Breast epithelium (tissue), 4 donors: Measurements from ENCODE around the gene C22orf42. TPM values are rescaled to one million over a fixed set of nuclear protein-coding genes. Genes with fewer than 3 reads are reported as not detected.
A peak's percentile ranks its signal among the peaks of the same experiment; 100 is the strongest.
"Not testable (repeated sequence)": the region's sequence is repeated elsewhere in the genome, so short reads cannot be mapped to it uniquely, and the experiment has no call there.

Experiments
- DNase-seq, 2 donors: peaks; one replicate each; pipeline ENCODE4 v3.0.0-alpha.2; 2019; ENCODE audit warnings: low spot score in 2 of 2
- H3K27ac ChIP-seq, 2 donors: fragments of 200-600 bp; sonication (generic) in 1 of 2; one replicate each; pipeline ENCODE4 v1.5.1; 2016 to 2019; ENCODE audit warnings: mild to moderate bottlenecking in 1 of 2
- H3K27me3 ChIP-seq, 2 donors: fragments of 200-600 bp; sonication (generic) in 1 of 2; one replicate each; pipeline versions ENCODE4 v1.5.1 to v1.6.0; 2017 to 2019; ENCODE audit warnings: control low read depth in 1 of 2, mild to moderate bottlenecking in 1 of 2
- H3K36me3 ChIP-seq: fragments of 200-600 bp; one replicate; pipeline ENCODE4 v1.5.1; 2019
- H3K4me1 ChIP-seq, 2 donors: fragments of 200-600 bp; sonication (generic); one replicate each; pipeline ENCODE4 v1.5.1; 2016 to 2019; ENCODE audit warnings: control low read depth in 1 of 2
- H3K4me3 ChIP-seq, 3 donors: fragments of 200-600 bp; sonication (generic); 1 replicate in 2 of 3; 2 replicates in 1 of 3; pipeline ENCODE4 v1.5.1; 2016 to 2019; ENCODE audit warnings: mild to moderate bottlenecking in 3 of 3, moderate library complexity in 2 of 3
- H3K9me3 ChIP-seq, 2 donors: fragments of 200-600 bp; sonication (generic) in 1 of 2; one replicate each; pipeline ENCODE4 v1.5.1; 2016 to 2019; ENCODE audit warnings: control low read depth in 1 of 2
- CTCF ChIP-seq, 3 donors: fragments of 450-650 bp; IDR thresholded peaks; one replicate each; pipeline ENCODE4 v1.5.1; 2016 to 2017; ENCODE audit warnings: antibody characterized with exemption in 3 of 3, mild to moderate bottlenecking in 3 of 3, moderate library complexity in 3 of 3
- POLR2A ChIP-seq: fragments of 450-650 bp; IDR thresholded peaks from one replicate; pipeline ENCODE4 v1.6.1; 2016; ENCODE audit warnings: antibody characterized with exemption, mild to moderate bottlenecking, moderate library complexity
- POLR2AphosphoS5 ChIP-seq, 3 donors: sonication (generic); formaldehyde crosslinking; IDR thresholded peaks; one replicate each; pipeline ENCODE4 v1.6.1; 2017; ENCODE audit warnings: antibody characterized with exemption in 3 of 3
- intact Hi-C: fragments of 100-400 bp; cut with DNase I; formaldehyde crosslinking; loops from one replicate; pipeline ENCODE4 v1.15.1; 2023; ENCODE audit warnings: low total_unique reads
- total RNA-seq, 3 donors: library from RNA; depleted of rRNA; stranded (reverse); fragments of >200 nt; gene quantifications; one replicate each; pipeline ENCODE4 v1.1.0, GENCODE V29; 2016

Gene C22orf42
- total RNA-seq, 3 donors from 2014 or later, result not detected

GRCh38 chr22:32202539-32203180 is 43.6 kb upstream of the C22orf42 start:
- H3K36me3 ChIP-seq, result no peaks in the 10 kb centered on the region
- intact Hi-C loops, result no loop called here
- no peak for TF ChIP-seq POLR2AphosphoS5 (IDR thresholded peaks at IDR 0.05)
- peak in 2 of 3 donors; percentile 18 to 50 for TF ChIP-seq CTCF (IDR thresholded peaks at IDR 0.05)
- no peak for TF ChIP-seq POLR2A
- no peaks in the 10 kb centered on the region for H3K9me3 ChIP-seq
- no peak overlapping the region for H3K27ac ChIP-seq
- no peak for DNase-seq
- H3K27me3 ChIP-seq, result peaks cover 0 to 39% of the 10 kb centered on the region in 2 donors
- H3K4me1 ChIP-seq, result peaks cover 0 to 2% of the 10 kb centered on the region in 2 donors
- H3K4me3 ChIP-seq, result peak overlapping the region in 2 of 3 donors; percentile 23 to 54

- peaks cover 0 to 2% of the 10 kb centered on the region in 2 donors for H3K4me1 ChIP-seq
- H3K27ac ChIP-seq, result no peak overlapping the region
- TF ChIP-seq POLR2A (no peak), POLR2AphosphoS5 (IDR thresholded peaks at IDR 0.05) (no peak), CTCF (IDR thresholded peaks at IDR 0.05) (no peak)
- no peaks in the 10 kb centered on the region for H3K36me3 ChIP-seq
- peaks cover 0 to 39% of the 10 kb centered on the region in 2 donors for H3K27me3 ChIP-seq
- no peak for DNase-seq
- intact Hi-C loops, result no loop called here
- no peak overlapping the region for H3K4me3 ChIP-seq
- no peaks in the 10 kb centered on the region for H3K9me3 ChIP-seq
Observed at GRCh38 chr22:32202161-32202538, 43.0 kb upstream of the C22orf42 start.

DNA sequence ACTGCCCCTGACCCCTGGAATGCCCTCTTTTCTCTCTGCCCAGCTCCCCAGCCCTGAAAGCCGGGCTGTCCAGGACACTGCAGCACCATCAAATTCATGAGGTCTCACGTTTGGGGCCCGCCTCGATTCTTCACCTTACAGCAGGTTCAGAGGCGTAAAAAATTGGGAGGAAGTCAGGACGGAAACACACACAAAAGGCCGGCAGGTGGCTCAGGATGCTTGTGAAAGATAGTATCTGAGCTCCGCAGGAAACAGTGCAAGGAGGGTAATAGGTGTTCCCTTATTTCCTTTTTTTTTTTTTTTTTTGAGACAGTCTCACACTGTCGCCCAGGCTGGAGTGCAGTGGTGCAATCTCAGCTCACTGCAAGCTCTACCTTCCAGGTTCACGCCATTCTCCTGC is 41.6 kb upstream of the C22orf42 start:
- Histone ChIP-seq H3K4me3 (no peak overlapping the region), H3K4me1 (peaks cover 0 to 2% of the 10 kb centered on the region in 2 donors), H3K27me3 (peaks cover 0 to 39% of the 10 kb centered on the region in 2 donors), H3K27ac (no peak overlapping the region), H3K36me3 (no peaks in the 10 kb centered on the region), H3K9me3 (no peaks in the 10 kb centered on the region)
- DNase-seq, result no peak
- TF ChIP-seq POLR2AphosphoS5 (IDR thresholded peaks at IDR 0.05) (no peak), POLR2A (no peak), CTCF (IDR thresholded peaks at IDR 0.05) (no peak)
- intact Hi-C loops, result no loop called here

DNA sequence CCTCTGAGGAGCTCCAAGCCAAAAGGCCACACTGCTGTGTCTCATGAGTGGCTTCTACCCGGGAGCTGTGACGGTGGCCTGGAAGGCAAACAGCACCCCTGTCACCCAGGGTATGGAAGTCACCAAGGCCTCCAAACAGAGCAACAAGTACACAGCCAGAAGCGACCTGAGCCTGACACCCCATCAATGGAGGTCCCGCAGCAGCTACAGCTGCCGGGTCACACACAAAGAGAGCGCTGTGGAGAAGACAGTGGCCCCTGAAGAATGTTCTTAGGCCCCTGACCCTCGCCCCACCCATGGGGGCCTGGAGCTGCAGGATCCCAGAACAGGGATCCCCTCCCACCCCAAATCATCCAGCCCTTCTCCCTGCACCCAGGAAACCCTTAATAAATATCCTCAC is 40.9 kb upstream of the C22orf42 start:
- Histone ChIP-seq H3K4me1 (peaks cover 0 to 2% of the 10 kb centered on the region in 2 donors), H3K9me3 (no peaks in the 10 kb centered on the region), H3K27ac (no peak overlapping the region), H3K27me3 (peaks cover 0 to 32% of the 10 kb centered on the region in 2 donors), H3K36me3 (no peaks in the 10 kb centered on the region), H3K4me3 (no peak overlapping the region)
- DNase-seq, result no peak
- intact Hi-C loops, result no loop called here
- TF ChIP-seq CTCF (IDR thresholded peaks at IDR 0.05) (no peak), POLR2AphosphoS5 (IDR thresholded peaks at IDR 0.05) (no peak), POLR2A (no peak)

- Histone ChIP-seq H3K4me3 (no peak overlapping the region), H3K27me3 (peaks cover 0 to 26% of the 10 kb centered on the region in 2 donors), H3K9me3 (no peaks in the 10 kb centered on the region), H3K4me1 (peaks cover 0 to 2% of the 10 kb centered on the region in 2 donors), H3K27ac (no peak overlapping the region), H3K36me3 (no peaks in the 10 kb centered on the region)
- TF ChIP-seq POLR2AphosphoS5 (IDR thresholded peaks at IDR 0.05), result no peak
- no peak for TF ChIP-seq CTCF (IDR thresholded peaks at IDR 0.05)
- intact Hi-C loops, result no loop called here
- DNase-seq, result no peak
Observed at GRCh38 chr22:32199341-32199740, 40.2 kb upstream of the C22orf42 start.

- H3K9me3 ChIP-seq, intact Hi-C loops, H3K36me3 ChIP-seq, H3K4me3 ChIP-seq, H3K4me1 ChIP-seq, H3K27ac ChIP-seq, DNase-seq, H3K27me3 ChIP-seq: not testable (repeated sequence)
Observed at GRCh38 chr22:32197553-32198226, 38.6 kb upstream of the C22orf42 start.

GRCh38 chr22:32195900-32196299 is 36.8 kb upstream of the C22orf42 start:
- H3K4me1 ChIP-seq, H3K4me3 ChIP-seq, intact Hi-C loops, H3K9me3 ChIP-seq, H3K27me3 ChIP-seq, H3K27ac ChIP-seq, DNase-seq, H3K36me3 ChIP-seq: not testable (repeated sequence)

GRCh38 chr22:32193346-32193745 is 34.2 kb upstream of the C22orf42 start:
- H3K9me3 ChIP-seq, H3K4me1 ChIP-seq, H3K27ac ChIP-seq, H3K4me3 ChIP-seq, intact Hi-C loops, H3K27me3 ChIP-seq, DNase-seq, H3K36me3 ChIP-seq: not testable (repeated sequence)
